Endothelial cell of umbilical vein (primary cell): ENCODE results near the gene GGTLC2. TPM values are rescaled to one million over a fixed set of nuclear protein-coding genes. Genes with fewer than 3 reads are reported as not detected.
"Not testable (repeated sequence)": the region's sequence is repeated elsewhere in the genome, so short reads cannot be mapped to it uniquely, and the experiment has no call there.

ENCODE experiments used
- BruUV-seq: library from RNA; stranded (reverse); fragments of 400-500 nt; replicated peaks from 2 replicates; lab custom pipeline; 2021; lab: Mats Ljungman, UMichigan
- CTCF ChIA-PET: fragments of 300-600, 350-600 bp; sonication (Branson Sonifier 250); formaldehyde crosslinking; loops from one replicate; lab custom pipeline; 2021; ENCODE audit warnings: antibody characterized with exemption, inconsistent platforms; lab: Charles Lee
- POLR2A ChIA-PET: fragments of 300-600, 350-600 bp; sonication (Branson Sonifier 250); formaldehyde crosslinking; loops from one replicate; lab custom pipeline; 2021; ENCODE audit warnings: antibody characterized with exemption, inconsistent platforms; lab: Charles Lee
- DNase-seq: peaks from one replicate; pipeline ENCODE4 v3.0.0-alpha.2; 2011; ENCODE audit warnings: low read depth, low spot score
- FAIRE-seq: peaks from 2 replicates; lab custom pipeline; 2011; peaks lifted over from hg19 to GRCh38; lab: Jason Lieb, UNC
- H2AFZ ChIP-seq: 2 replicates; pipeline ENCODE4 v1.6.0; 2012; ENCODE audit warnings: low read depth, low read length, control low read depth, inconsistent platforms
- H3K27ac ChIP-seq: 2 replicates; pipeline ENCODE4 v1.5.1; 2011; ENCODE audit warnings: low read depth, mild to moderate bottlenecking, control low read depth, low read length, moderate library complexity; ENCODE audit not compliant: insufficient read depth
- H3K27me3 ChIP-seq, 2 experiments: 2 replicates each; pipeline versions ENCODE4 v1.6.0 to v1.6.1; 2011; ENCODE audit warnings: low read length in 2 of 2, mixed read lengths in 1 of 2; ENCODE audit not compliant: control insufficient read depth in 2 of 2, insufficient read depth in 2 of 2
- H3K36me3 ChIP-seq, 2 experiments: 2 replicates in 1 of 2; 3 replicates in 1 of 2; pipeline ENCODE4 v1.5.1; 2011; ENCODE audit warnings: low read length in 2 of 2, mild to moderate bottlenecking in 1 of 2, moderate library complexity in 1 of 2; ENCODE audit not compliant: control insufficient read depth in 2 of 2, insufficient read depth in 2 of 2; ENCODE audit errors: extremely low read depth in 1 of 2
- H3K4me1 ChIP-seq: 3 replicates; pipeline ENCODE4 v1.5.1; 2011; ENCODE audit warnings: mild to moderate bottlenecking, low read length; ENCODE audit not compliant: control insufficient read depth, insufficient read depth; ENCODE audit errors: extremely low read depth
- H3K4me2 ChIP-seq: 2 replicates; pipeline ENCODE4 v1.6.1; 2011; ENCODE audit warnings: low read length, control low read depth, mixed read lengths; ENCODE audit not compliant: insufficient read depth
- H3K4me3 ChIP-seq, 3 experiments: fragments of 200-600 bp in 1 of 3; sonication (generic), shearing (Covaris generic) in 1 of 3; replicated peaks in 1 of 3; 2 replicates each; pipeline ENCODE4 v1.5.1; 2011 to 2016; ENCODE audit warnings: control low read depth in 3 of 3, low read length in 3 of 3, mild to moderate bottlenecking in 2 of 3, inconsistent platforms in 1 of 3, low read depth in 1 of 3, moderate library complexity in 1 of 3; ENCODE audit not compliant: insufficient read depth in 1 of 3
- H3K79me2 ChIP-seq: 2 replicates; pipeline ENCODE4 v1.6.0; 2012; ENCODE audit warnings: low read length, inconsistent platforms; ENCODE audit not compliant: control insufficient read depth, insufficient read depth
- H3K9ac ChIP-seq: replicated peaks from 2 replicates; pipeline ENCODE3; 2011; ENCODE audit warnings: low read length, control low read depth; ENCODE audit not compliant: insufficient read depth; ENCODE audit errors: extremely low read depth
- H3K9me1 ChIP-seq: replicated peaks from 3 replicates; pipeline ENCODE4 v1.6.0; 2011; ENCODE audit warnings: mild to moderate bottlenecking, low read length; ENCODE audit not compliant: control insufficient read depth, insufficient read depth; ENCODE audit errors: extremely low read depth
- H3K9me3 ChIP-seq: replicated peaks from 2 replicates; pipeline ENCODE4 v1.5.1; 2012; ENCODE audit warnings: low read length, inconsistent platforms; ENCODE audit not compliant: control insufficient read depth, insufficient read depth
- H4K20me1 ChIP-seq: replicated peaks from 2 replicates; pipeline ENCODE3; 2011; ENCODE audit warnings: mild to moderate bottlenecking, low read length; ENCODE audit not compliant: control insufficient read depth, insufficient read depth; ENCODE audit errors: extremely low read depth
- dilution Hi-C: fragments of 300-500 bp; cut with MboI; formaldehyde crosslinking; loops from one replicate; pipeline ENCODE4 v1.15.0; 2019; ENCODE audit warnings: low sequenced_read_pairs; ENCODE audit not compliant: extremely low pct_ligation_motif_present
- intact Hi-C: fragments of 100-400 bp; cut with micrococcal nuclease; formaldehyde crosslinking; loops from one replicate; pipeline ENCODE4 v1.10.0; 2022
- polyA plus RNA-seq, 4 experiments: library from polyadenylated mRNA; depleted of rRNA in 3 of 4; stranded (reverse) in 3 of 4; unstranded in 1 of 4; fragments of >200 nt; gene quantifications; 2 replicates each; pipeline versions ENCODE4 v1.2.1 to v1.2.3, GENCODE V29; 2011 to 2012; ENCODE audit warnings: missing spikeins in 1 of 4
- total RNA-seq: library from RNA; stranded (reverse); gene quantifications from 2 replicates; pipeline ENCODE4 v1.2.3, GENCODE V29; 2021

The GGTLC2 gene
- total and polyA plus RNA-seq, 2 donors (not counting 3 experiments of a cell fraction or from before 2014, with no cell fraction given): not detected

- FAIRE-seq, H4K20me1 ChIP-seq, H3K27me3 ChIP-seq, intact Hi-C loops, BruUV-seq, H3K9me1 ChIP-seq, CTCF ChIA-PET, H3K9me3 ChIP-seq, H3K36me3 ChIP-seq, H3K27ac ChIP-seq, H2AFZ ChIP-seq, H3K79me2 ChIP-seq, POLR2A ChIA-PET, H3K4me2 ChIP-seq, DNase-seq, H3K9ac ChIP-seq, H3K4me1 ChIP-seq, dilution Hi-C loops, H3K4me3 ChIP-seq: not testable (repeated sequence)
Observed at GRCh38 chr22:22650803-22651515, 6.5 kb downstream of the GGTLC2 start.

GRCh38 chr22:22651593-22651992 lies 7.2 kb downstream of the GGTLC2 start:
- H2AFZ ChIP-seq, H3K36me3 ChIP-seq, H3K9ac ChIP-seq, DNase-seq, H3K79me2 ChIP-seq, H3K9me1 ChIP-seq, H3K4me1 ChIP-seq, POLR2A ChIA-PET, H3K27me3 ChIP-seq, CTCF ChIA-PET, FAIRE-seq, dilution Hi-C loops, H3K9me3 ChIP-seq, H3K27ac ChIP-seq, H4K20me1 ChIP-seq, BruUV-seq, H3K4me3 ChIP-seq, H3K4me2 ChIP-seq, intact Hi-C loops: not testable (repeated sequence)

GRCh38 chr22:22652102-22652501 lies 7.7 kb downstream of the GGTLC2 start:
- FAIRE-seq, H3K4me2 ChIP-seq, intact Hi-C loops: not testable (repeated sequence)

GRCh38 chr22:22652573-22652972 lies 8.2 kb downstream of the GGTLC2 start:
- H3K4me3 ChIP-seq, H3K9me1 ChIP-seq, H3K9me3 ChIP-seq, H3K79me2 ChIP-seq, H3K4me2 ChIP-seq, BruUV-seq, H2AFZ ChIP-seq, DNase-seq, dilution Hi-C loops, H3K9ac ChIP-seq, intact Hi-C loops, FAIRE-seq, POLR2A ChIA-PET, H4K20me1 ChIP-seq, H3K27me3 ChIP-seq, H3K27ac ChIP-seq, H3K36me3 ChIP-seq, H3K4me1 ChIP-seq, CTCF ChIA-PET: not testable (repeated sequence)

More at GRCh38 chr22:22652102-22652501, 7.7 kb downstream of the GGTLC2 start:
- H3K4me1 ChIP-seq, H3K27me3 ChIP-seq, H3K9ac ChIP-seq, H2AFZ ChIP-seq, H3K9me1 ChIP-seq, CTCF ChIA-PET, H3K79me2 ChIP-seq, H3K9me3 ChIP-seq, POLR2A ChIA-PET, DNase-seq, H3K36me3 ChIP-seq, H3K27ac ChIP-seq, BruUV-seq, dilution Hi-C loops, H3K4me3 ChIP-seq, H4K20me1 ChIP-seq: not testable (repeated sequence)
